Esophagus squamous epithelium (tissue), 4 donors: ENCODE measurements around the gene LEFTY1.

Experiments
- POLR2A ChIP-seq, 4 donors: fragments of 450-650 bp; IDR thresholded peaks; one replicate each; pipeline ENCODE4 v1.6.1; 2017; ENCODE audit warnings: antibody characterized with exemption in 4 of 4, mild to moderate bottlenecking in 4 of 4, moderate library complexity in 3 of 4
- TF ChIP-seq, protein P1 (sequence below), 6 experiments: fragments of 450-650 bp in 4 of 6; fragments of 200-600 bp in 2 of 6; sonication (generic) in 2 of 6; IDR thresholded peaks; one replicate each; pipeline ENCODE4 v1.5.1; 2016 to 2019; ENCODE audit warnings: antibody characterized with exemption in 6 of 6, mild to moderate bottlenecking in 4 of 6, moderate library complexity in 4 of 6

DNA sequence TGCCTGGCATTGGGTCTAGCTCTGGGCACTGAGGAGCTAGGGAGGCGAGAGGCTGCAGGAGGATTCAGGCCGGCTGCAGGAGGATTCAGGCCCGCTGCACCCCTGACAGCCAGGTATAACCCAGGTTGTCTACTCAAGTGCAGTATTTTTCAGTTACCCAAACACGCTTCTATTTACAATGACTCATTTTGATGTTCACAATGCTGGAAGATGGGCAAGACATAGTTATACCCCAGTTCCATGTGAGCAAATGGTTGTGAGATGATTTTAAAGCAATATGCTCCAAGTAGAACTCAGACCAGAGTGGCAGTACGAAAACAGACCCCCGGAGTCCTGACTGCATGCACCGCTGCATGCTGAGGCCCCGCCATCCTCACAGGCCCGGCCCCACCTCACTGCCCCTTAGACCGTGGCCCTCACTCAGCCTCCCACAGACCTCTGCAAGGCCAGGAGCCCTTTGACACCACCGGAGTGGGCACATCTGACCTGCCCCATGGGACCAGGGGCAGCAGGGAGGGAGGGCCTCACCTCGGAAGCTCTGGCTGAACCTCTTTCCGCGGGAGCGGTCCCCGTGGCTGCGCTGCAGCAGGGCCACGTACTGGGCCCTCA is 553 bp downstream of the LEFTY1 start:
- TF ChIP-seq, protein P1, sequence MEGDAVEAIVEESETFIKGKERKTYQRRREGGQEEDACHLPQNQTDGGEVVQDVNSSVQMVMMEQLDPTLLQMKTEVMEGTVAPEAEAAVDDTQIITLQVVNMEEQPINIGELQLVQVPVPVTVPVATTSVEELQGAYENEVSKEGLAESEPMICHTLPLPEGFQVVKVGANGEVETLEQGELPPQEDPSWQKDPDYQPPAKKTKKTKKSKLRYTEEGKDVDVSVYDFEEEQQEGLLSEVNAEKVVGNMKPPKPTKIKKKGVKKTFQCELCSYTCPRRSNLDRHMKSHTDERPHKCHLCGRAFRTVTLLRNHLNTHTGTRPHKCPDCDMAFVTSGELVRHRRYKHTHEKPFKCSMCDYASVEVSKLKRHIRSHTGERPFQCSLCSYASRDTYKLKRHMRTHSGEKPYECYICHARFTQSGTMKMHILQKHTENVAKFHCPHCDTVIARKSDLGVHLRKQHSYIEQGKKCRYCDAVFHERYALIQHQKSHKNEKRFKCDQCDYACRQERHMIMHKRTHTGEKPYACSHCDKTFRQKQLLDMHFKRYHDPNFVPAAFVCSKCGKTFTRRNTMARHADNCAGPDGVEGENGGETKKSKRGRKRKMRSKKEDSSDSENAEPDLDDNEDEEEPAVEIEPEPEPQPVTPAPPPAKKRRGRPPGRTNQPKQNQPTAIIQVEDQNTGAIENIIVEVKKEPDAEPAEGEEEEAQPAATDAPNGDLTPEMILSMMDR (IDR thresholded peaks at IDR 0.05), result no peak
- no peak for TF ChIP-seq POLR2A (IDR thresholded peaks at IDR 0.05)
